HG02973 (cell line): ENCODE measurements around the gene DCAF12.

Source experiments
- ATAC-seq: cut with Tn5 transposase; IDR thresholded peaks from one replicate; pipeline ENCODE4 v1.9.1; 2021; ENCODE audit warnings: moderate library complexity; ENCODE audit not compliant: unreplicated experiment

DCAF12 gene

DNA sequence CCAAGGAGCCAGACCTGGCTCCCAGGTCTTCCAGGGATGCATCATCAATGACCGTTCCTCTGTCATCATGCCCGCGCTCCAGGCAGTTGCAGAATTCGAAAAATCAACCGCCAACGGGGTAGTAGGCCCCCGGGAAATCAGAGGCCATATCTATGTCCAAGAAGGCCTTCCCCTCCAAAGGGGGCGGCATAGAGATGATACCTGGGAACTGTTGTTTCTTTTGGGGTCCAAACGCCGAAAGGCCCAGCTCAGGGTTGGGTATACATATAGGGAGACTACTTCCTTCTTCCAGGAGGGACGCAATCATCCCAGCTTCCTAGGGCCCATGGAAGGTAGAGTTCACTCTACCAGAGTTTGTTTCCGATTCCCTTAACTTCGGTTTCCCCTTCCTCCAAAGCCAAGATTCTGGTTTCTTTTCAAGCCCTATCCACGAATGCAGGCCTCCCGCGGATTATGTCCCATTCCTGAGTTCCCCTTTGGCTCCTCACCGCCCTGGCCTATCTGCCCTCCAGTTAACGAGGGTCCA, 754 bp downstream of the DCAF12 start:
- no peak for ATAC-seq

DNA sequence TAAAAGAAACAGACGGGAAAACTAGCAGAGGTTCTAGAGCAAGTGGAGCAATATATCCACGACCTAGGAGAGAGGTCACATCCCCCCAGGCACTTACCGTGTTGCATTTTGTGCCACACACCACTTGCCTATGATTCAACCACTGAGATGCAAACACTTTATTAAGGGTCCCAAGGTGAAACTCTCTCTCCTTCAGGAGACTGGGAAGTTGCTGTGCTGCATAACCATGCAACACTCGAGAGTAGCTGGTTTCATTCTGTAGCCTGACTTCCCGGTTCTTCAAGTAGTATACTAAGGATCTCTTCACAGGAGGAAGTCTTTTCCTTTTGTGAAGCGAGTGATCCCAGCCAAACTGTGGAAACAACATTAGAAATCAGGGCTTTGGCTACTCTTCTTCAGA, 1.6 kb downstream of the DCAF12 start:
- ATAC-seq: no peak

DNA sequence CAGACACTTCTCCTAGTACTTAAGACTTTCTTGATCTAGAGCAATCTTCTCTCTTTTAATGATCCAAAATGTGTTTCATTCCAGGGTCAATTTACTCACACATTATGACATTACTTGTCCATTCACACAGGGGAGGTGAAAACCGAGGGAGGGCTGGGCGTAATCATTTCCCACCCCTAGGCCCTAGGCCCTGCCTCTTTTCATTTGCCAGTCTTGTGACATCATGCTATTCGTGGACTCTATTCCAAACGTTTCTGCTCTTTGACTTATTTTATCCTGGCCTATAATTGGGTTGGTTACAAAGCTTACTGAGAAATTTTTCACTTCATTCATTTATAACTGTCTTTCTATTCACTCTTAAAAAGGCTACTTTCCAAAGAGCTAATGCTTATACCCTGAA, 2.4 kb downstream of the DCAF12 start:
- ATAC-seq: no peak

DNA sequence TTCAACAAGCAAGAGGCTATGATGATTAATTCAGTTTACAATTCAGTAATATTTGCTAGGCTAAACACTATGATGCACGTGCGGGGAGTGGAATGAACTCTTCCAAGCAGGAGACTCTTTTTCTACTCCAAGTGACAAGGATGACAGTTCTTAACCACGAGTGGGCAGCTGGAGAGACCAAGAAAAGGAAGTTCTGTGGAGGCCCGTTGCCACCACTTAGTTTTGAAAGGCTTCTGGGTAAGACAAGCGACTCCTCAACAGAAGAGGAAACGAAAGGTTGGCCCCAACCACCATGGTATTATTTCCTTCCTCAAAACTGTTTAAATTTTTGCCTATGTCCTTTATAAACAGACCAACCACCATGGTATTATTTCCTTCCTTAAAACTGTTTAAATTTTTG, 2.8 kb downstream of the DCAF12 start:
- ATAC-seq: no peak

DNA sequence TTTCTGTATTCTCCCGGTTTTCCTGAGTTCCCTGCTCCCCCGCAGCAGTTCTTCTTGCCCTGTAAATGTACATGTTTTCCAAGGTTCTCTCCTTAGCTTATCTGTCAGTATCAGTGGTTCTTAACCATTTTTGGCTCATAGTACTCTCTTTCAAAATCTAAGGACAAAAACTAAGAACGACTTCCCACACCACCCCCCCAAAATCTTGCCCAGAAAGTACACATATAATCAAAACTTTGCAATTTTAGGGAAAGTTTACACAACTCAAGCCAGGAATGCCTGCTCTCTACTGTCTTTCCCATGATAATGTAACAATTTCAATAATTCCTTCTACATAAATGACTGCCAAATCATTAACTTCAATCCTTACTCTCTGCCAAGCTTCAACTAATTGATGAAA, 4.5 kb downstream of the DCAF12 start:
- ATAC-seq: no peak

DNA sequence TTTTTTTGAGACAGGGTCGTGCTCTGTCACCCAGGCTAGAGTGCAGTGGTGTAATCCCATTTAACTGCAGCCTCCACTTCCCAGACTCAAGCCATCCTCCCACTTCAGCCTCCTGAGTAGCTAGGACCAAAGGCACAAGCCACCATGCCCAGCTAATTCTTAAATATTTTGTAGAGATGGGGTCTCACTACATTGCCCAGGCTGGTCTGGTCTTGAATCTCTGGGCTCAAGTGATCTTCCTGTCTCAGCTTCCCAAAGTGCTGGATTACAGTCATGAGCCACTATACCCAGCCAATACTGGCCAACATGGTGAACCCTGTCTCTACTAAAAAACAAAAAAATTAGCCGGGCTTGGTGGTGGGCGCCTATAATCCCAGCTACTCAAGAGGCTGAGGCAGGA, 6.8 kb downstream of the DCAF12 start:
- no peak for ATAC-seq

DNA sequence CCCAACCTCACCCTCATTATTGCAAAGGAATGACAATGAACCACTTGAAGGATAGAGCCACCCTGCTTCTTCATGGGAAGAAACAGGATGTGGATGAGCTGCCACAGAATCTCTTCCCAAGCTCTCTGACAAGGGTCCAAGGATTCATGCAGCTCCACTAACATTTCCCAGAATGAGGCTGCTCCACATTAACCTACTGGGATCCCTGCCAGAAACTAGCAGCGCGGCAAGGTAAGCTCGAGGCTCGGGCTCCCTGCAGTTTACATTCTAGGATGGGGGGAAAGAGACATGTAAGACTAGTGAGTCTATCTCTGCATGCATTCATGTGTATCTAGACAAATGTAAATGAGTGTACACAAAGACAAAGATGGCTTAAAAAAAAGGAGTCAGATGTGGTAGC, 12.1 kb downstream of the DCAF12 start:
- ATAC-seq: no peak

DNA sequence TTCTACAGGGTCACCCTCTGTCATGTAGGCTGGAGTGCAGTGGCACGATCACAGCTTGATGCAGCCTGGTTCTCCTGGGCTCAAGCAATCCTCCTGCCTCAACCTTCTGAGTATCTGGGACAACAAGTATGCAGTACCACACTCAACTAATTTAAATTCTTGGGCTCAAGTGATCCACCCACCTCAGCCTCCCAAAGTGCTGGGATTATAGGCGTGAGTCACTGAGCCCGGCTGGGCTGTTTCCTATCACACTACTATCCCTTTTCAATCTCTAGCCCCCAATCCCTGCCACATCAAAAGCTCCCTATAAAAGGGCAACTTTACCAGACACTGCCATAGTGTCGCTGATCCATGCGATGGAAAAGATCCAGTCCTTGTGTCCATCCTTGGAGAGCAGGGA, 20.4 kb downstream of the DCAF12 start:
- ATAC-seq: no peak

DNA sequence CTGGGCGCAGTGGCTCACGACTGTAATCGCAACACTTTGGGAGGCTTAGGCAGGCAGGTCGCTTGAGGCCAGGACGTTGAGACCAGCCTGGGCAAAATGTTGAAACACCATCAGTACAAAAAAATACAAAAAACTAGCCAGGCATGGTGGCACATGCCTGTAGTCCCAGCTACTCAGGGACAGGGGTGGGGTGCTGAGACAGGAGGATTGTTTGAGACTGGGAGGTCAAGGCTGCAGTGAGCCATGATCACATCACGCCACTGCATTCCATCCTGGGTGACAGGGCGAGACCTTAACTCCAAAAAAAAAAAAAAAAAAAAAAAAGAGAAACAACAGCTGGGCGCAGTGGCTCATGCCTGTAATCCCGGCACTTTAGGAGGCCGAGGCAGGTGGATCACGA, 23.7 kb downstream of the DCAF12 start:
- ATAC-seq: no peak

DNA sequence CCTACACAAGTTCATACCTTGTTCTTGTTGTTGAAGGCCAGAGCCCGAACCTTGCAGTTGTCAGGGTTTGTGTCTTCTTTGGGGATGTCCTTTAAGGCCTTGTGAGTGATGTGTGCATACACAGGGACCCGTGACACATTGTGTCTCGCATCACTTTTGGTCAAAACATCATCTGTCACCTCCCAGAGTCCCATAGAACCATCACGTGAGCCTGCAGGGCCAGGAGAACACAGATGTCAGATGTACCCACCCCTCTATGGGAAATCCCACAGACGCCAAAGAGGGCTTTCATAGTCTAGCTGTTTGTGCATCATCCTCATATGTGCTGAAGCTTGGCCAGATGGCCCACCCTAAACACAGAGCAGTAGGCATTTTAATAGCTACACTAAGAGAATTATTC, 28.2 kb downstream of the DCAF12 start:
- no peak for ATAC-seq

DNA sequence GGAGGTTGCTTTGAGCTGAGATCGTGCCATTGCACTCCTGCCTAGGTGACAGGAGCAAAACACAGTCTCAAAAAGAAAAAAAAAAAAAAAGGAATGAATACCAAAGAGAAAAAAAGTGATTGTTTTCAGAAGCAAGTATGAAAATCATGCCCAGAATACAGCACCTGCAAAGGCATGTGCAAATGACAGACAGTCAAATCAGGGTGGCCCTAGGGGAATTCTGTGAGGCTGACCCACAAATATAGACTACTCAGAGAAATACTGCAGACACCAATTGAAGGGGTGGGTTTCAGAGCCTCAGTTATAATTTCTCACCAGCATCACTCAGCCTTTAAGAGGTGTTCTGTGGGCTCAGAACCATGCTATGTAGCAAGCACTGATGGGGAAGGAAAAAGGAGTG, 28.6 kb downstream of the DCAF12 start:
- ATAC-seq: no peak

DNA sequence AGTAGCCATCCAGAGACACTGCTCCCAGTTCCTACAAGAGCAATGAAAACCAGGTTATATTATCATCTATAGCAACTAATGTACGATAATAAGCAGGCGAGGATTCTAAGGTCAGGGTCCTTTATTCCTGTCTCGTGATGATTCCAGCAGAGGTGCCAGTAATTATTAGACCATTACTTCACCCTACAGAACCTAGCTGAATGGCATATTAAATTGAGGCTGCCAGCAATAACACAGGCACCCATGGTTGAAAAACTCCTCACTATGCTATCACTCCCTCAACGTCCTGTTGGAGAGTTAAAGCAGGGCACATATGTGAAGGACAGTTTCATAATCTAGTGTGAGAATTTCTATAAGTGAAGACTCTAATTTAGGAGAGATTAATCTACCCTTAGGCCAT, 29.7 kb downstream of the DCAF12 start:
- no peak for ATAC-seq

DNA sequence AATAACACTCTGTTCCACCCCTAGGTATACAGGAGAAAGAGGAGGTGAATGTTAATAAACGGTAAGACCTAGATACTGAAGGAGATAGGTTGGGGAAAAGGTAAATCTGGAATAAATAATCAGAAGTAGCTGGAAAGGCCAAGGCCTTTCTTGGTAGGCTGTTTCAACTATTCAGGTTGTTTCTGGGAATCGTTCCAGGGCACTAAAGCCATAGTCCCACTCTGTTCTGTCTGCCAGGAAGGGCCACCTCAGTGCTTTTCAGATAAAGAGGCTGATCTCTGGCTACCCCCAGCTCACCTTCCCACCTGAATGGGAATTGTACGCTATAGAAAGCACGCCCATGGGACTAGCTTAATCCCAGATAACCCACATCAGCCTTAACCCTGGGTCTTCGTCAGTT, 32.9 kb downstream of the DCAF12 start:
- ATAC-seq: no peak

DNA sequence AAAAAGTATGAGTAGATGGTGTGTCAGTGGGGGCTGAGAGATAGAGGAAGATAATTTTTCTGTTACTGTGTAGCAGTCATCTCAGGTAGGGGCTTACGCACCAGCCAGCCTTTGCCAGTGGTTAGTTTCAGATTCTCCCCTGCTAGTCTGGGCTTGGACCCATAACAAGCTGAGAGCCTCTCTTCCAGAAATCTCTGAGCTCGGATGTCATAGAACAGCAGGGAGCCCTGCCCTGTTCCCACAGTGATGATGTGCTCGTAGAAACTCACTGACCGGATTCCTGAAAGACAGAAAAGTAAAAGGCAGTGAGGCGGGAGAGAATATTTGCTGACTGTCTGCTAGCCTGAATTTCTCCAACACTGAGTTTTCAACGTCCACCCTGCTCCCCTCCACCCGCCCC, 37.2 kb downstream of the DCAF12 start:
- ATAC-seq: no peak

DNA sequence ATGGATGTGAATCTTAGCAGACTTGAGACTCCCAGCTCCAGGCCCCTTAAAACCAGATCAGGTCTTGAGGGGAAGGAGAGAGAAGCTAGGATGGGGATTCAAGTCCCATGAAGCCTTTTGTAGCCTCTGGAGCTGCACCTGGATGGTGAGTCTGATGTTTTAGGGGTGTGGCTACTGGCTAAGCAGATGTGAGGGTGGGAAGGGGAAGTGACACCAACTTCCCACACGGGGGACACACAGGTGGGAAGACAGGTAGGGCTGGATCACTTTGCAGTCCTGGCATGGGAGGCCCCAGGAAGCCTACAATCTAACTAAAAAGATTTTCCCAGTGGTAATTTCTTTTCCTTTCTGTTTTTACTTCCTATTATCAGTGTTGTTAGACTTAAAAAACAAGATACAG, 39.1 kb downstream of the DCAF12 start:
- no peak for ATAC-seq

DNA sequence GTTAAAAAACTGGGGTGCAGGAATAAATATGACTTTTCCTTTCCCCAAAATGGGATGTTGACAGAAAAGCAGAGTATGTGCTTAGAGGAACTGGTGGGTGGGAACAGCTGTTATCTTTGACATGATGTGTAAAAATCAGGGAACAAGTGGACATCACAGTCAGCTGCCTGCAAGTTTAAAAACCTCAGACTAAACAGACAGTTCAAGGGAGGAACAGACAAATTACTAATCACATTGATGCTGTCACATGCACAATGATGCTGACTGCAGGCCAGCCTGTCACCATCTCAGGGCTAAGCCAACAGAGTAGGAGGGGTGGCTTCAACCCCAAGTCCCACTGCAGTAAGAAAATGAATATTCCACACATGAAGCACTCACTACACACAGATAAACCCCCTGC, 39.6 kb downstream of the DCAF12 start:
- no peak for ATAC-seq

DNA sequence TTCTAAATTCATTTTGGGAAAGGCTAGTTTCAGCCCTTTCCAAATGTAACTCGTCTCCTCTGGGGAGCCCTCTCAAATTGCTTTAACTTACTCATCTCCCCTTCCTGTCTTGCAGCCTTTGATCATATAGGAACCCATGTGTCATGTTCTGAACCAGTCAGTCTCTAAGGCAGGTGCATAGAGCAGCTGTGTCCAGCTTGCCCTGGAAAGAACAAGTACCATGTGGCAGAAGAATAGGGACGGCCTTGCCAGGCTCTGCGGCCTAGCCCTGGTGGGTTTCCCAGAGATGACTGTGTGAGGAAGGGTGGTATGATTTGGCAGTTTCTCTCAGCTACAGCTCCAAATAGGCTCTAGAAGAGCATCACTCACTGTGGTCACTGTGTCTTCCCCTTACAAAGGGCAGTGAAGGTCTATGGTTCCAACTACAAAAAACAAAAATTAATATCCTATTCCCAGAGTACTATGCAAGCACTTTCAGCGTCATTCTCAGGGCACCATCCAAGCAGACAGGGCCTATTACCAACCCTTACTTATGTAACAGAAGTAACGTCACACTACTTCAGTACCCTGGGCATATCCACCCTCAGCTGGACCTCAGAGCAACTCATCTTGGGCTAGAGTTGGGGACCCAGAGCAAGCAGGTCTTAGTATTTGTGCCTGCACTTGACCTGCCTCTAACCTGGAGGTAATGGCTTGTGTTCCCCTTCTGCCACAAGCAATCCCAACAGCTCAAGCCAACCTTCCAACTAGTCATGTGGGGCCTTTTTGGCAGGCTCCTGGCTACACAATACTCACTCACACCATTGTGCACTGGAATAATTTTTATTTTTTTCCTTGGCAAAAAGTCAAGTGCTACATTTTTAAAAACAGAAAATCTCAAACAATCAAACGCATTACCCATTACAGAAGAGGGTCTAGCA, 40.7 kb downstream of the DCAF12 start:
- no peak for ATAC-seq

DNA sequence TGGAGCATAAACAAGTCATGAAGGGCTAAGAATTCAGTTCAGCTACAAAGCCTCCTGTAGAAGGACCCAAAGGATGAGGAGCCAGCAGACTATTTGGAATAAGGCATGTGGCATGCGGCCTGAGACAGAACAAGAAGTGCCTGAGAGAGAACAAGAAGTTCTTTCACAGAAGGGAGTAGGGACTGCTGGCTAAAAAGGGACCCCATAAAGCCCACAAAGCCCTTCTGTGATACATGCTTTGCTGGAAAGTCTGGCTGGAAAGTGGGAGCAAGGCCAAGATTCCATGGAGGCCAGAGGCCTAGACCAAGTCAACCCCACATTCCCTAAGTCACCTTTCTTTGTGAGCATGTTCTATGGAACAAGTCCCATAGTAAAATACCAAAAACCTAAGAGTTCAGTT, 41.9 kb downstream of the DCAF12 start:
- ATAC-seq: no peak

DNA sequence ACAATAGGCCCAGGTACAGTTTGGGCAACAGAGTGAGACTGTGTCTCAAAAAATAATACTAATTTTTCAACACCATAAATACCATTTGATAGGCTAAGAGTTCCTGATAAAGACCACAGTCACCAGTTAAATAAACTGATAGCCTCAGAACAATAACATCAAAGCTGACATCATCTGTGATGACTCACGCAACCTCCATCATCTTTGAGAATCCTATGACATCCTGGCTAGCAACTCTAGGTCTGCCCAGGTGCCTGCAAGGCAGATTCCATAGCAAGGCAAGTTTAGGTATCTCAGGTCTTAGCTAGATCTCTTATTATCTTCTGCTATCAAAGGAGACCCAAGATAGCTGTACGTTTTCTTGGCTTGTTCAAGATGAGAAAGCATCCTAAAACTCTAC, 47.3 kb downstream of the DCAF12 start:
- ATAC-seq: no peak

DNA sequence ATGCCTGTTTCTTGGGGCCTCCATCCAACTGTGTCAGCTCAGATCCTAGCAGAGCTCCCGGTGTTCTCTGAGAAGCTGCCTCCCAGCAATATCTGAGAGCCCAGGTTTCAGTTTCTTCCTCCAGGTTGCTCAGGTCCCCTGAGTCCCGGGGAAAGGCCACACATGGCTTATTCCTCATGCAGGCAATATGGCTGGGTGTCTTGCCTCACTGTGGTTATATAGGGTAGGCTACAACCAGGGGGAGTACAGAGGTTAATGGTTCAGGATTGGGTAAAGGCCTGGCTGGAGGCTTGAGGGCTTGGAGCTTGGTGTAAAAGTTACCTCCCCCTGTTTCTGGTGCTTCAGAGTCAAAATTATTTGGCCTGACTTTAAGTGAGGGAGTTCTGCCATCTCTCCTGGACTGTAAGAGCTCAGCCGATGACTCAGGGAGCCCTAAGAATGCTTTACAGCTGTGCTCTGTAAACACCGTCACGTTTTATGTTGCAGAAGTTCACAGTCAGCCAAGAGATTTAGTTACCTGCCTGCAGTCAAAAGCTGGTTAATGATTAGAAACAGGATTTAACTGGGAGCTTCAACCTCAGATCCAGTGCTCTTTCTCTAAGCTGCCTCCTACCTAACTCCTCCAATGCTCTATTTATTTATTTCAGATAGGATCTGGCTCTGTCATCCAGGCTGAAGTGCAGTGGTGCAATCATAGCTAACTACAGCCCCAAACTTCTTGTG, 53.5 kb downstream of the DCAF12 start:
- ATAC-seq: no peak

DNA sequence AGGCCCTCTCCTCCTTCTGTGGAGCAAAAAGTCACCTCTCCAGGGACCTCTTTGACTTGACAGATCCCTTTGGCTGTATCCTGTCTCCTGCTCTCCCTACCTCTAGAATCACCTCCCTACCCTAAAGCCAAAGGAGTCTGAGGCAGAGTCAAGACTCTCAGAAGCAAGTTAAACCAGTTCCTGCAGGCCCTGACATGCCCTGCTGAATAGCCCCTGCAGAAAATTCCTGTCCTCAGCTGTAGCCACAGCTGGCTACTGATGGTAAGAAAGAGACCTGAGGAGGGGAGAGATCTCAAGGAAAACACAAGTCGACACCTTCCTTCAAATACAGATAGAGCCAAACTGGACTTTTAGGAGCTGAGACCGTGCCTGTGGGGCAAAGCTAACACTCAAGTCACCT, 54.1 kb downstream of the DCAF12 start:
- no peak for ATAC-seq

DNA sequence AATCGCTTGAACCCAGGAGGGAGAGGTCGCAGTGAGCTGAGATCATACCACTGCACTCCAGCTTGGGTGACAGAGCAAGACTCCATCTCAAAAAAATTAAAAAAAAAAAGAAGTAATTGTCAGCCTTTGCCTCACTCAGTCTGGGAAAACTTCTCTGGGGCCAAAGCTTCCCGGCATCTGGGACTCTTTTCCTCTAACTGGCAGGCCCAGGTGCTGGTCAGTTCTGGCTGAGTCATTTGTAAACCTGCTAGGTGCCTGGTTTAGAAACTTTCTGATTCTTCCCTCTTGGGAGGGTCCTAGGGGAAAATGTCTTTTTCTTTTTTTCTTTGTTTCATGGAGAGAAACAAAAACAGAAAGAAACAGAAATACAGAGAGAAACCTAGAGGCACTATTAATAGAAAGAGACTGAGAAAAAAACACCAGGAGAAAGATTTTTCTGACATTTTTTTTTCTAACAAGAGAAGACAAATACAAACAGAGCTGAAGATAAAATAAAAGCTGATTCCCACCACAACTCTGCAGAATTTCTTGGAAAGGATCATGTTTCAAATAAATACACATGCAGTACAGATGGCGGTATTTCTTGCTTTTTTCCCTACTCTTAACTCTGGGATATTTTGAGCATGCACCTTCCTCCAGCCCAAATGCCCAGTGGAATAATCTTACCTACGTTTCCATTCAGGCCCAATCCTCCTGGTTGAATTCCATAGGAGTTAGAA, 55.7 kb downstream of the DCAF12 start:
- ATAC-seq: no peak
